ENCODE data around the gene ACYP1. TPM values are rescaled to one million over a fixed set of nuclear protein-coding genes. Genes with fewer than 3 reads are reported as not detected.
A peak's percentile ranks its signal among the peaks of the same experiment; 100 is the strongest.

ACYP1 gene
- total and polyA plus RNA-seq, 9 of the 15 experiments (the other 6 are each of a cell fraction or from before 2014, with no cell fraction given), result 19.9 to 113 (median 52.3) TPM

DNA sequence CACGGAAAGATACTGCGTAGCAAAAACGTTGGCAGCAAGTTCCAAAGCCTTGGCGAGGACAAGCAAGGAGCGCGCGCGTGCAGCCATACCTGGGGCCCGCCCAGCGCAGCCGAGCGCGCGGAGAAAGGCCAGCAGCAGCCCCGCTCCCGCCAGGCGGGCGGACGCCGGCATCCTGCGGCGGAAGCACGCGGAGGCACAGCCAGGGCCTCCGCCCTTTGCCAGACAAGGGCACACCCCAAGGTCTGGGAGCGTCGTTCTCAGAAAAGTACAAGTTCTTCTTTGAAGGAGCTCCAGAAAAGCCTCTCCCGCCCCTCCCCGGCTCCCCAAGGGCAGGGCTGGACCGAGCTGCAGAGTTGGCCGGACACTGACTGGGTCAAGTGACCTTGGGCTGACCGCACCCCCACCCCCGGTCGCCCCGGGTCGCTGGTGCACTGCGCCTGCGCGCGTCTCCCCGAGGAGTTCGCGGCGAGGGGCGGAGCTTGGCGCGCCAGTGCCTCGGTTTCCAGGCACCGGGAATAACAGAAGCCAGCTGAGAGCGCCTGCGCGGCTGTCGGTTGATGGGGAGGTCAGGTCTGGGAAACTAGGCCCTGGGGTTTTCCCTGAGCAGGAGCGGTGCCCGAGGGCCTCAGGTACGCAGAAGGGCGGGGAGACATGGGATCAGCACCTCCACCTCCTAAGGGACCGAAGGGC is 5.4 kb upstream of the ACYP1 start, which contains the start of gene ZC2HC1C (continued):
- TF ChIP-seq RBM34 (IDR thresholded peaks at IDR 0.05; ENCODE audit: borderline replicate concordance, insufficient read depth, low read length) (no peak), CBX5 (IDR thresholded peaks at IDR 0.05; ENCODE audit: borderline replicate concordance, low read depth) (no peak), ZNF695 (CRISPR knock-in tag; IDR thresholded peaks at IDR 0.05) (no peak), RFX5 (IDR thresholded peaks at IDR 0.05; ENCODE audit: low read depth, low read length) (no peak), ZNF778 (CRISPR knock-in tag; IDR thresholded peaks at IDR 0.05) (no peak), ARID2 (IDR thresholded peaks at IDR 0.05) (no peak), KAT7 (CRISPR knock-in tag; IDR thresholded peaks at IDR 0.05; ENCODE audit: borderline replicate concordance) (peak; percentile 64; the same call in 1 of the 2 replicates), ETV1 (tag; conservative IDR thresholded peaks at IDR 0.05; ENCODE audit: low read depth) (peak; percentile 62), PRMT5 (CRISPR knock-in tag; IDR thresholded peaks at IDR 0.05) (no peak)
- TF ChIP-seq, protein P1, sequence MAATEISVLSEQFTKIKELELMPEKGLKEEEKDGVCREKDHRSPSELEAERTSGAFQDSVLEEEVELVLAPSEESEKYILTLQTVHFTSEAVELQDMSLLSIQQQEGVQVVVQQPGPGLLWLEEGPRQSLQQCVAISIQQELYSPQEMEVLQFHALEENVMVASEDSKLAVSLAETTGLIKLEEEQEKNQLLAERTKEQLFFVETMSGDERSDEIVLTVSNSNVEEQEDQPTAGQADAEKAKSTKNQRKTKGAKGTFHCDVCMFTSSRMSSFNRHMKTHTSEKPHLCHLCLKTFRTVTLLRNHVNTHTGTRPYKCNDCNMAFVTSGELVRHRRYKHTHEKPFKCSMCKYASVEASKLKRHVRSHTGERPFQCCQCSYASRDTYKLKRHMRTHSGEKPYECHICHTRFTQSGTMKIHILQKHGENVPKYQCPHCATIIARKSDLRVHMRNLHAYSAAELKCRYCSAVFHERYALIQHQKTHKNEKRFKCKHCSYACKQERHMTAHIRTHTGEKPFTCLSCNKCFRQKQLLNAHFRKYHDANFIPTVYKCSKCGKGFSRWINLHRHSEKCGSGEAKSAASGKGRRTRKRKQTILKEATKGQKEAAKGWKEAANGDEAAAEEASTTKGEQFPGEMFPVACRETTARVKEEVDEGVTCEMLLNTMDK (IDR thresholded peaks at IDR 0.05; ENCODE audit: borderline replicate concordance, insufficient read depth, low read depth, low read length, poor library complexity, severe bottlenecking), result no peak
- TF ChIP-seq, protein P2, sequence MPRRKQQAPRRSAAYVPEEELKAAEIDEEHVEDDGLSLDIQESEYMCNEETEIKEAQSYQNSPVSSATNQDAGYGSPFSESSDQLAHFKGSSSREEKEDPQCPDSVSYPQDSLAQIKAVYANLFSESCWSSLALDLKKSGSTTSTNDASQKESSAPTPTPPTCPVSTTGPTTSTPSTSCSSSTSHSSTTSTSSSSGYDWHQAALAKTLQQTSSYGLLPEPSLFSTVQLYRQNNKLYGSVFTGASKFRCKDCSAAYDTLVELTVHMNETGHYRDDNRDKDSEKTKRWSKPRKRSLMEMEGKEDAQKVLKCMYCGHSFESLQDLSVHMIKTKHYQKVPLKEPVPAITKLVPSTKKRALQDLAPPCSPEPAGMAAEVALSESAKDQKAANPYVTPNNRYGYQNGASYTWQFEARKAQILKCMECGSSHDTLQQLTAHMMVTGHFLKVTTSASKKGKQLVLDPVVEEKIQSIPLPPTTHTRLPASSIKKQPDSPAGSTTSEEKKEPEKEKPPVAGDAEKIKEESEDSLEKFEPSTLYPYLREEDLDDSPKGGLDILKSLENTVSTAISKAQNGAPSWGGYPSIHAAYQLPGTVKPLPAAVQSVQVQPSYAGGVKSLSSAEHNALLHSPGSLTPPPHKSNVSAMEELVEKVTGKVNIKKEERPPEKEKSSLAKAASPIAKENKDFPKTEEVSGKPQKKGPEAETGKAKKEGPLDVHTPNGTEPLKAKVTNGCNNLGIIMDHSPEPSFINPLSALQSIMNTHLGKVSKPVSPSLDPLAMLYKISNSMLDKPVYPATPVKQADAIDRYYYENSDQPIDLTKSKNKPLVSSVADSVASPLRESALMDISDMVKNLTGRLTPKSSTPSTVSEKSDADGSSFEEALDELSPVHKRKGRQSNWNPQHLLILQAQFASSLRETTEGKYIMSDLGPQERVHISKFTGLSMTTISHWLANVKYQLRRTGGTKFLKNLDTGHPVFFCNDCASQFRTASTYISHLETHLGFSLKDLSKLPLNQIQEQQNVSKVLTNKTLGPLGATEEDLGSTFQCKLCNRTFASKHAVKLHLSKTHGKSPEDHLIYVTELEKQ (CRISPR knock-in tag; IDR thresholded peaks at IDR 0.05), result no peak
- TF ChIP-seq, protein P3, sequence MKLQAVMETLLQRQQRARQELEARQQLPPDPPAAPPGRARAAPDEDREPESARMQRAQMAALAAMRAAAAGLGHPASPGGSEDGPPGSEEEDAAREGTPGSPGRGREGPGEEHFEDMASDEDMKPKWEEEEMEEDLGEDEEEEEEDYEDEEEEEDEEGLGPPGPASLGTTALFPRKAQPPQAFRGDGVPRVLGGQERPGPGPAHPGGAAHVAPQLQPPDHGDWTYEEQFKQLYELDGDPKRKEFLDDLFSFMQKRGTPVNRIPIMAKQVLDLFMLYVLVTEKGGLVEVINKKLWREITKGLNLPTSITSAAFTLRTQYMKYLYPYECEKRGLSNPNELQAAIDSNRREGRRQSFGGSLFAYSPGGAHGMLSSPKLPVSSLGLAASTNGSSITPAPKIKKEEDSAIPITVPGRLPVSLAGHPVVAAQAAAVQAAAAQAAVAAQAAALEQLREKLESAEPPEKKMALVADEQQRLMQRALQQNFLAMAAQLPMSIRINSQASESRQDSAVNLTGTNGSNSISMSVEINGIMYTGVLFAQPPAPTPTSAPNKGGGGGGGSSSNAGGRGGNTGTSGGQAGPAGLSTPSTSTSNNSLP (IDR thresholded peaks at IDR 0.05; ENCODE audit: borderline replicate concordance, low read depth, low read length), result 0 out of 2 replicates have a peak, but pooled peaks have one; percentile 21
- TF ChIP-seq, protein P4, sequence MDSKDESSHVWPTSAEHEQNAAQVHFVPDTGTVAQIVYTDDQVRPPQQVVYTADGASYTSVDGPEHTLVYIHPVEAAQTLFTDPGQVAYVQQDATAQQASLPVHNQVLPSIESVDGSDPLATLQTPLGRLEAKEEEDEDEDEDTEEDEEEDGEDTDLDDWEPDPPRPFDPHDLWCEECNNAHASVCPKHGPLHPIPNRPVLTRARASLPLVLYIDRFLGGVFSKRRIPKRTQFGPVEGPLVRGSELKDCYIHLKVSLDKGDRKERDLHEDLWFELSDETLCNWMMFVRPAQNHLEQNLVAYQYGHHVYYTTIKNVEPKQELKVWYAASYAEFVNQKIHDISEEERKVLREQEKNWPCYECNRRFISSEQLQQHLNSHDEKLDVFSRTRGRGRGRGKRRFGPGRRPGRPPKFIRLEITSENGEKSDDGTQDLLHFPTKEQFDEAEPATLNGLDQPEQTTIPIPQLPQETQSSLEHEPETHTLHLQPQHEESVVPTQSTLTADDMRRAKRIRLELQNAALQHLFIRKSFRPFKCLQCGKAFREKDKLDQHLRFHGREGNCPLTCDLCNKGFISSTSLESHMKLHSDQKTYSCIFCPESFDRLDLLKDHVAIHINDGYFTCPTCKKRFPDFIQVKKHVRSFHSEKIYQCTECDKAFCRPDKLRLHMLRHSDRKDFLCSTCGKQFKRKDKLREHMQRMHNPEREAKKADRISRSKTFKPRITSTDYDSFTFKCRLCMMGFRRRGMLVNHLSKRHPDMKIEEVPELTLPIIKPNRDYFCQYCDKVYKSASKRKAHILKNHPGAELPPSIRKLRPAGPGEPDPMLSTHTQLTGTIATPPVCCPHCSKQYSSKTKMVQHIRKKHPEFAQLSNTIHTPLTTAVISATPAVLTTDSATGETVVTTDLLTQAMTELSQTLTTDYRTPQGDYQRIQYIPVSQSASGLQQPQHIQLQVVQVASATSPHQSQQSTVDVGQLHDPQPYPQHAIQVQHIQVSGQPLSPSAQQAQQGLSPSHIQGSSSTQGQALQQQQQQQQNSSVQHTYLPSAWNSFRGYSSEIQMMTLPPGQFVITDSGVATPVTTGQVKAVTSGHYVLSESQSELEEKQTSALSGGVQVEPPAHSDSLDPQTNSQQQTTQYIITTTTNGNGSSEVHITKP (IDR thresholded peaks at IDR 0.05; ENCODE audit: partially characterized antibody), result no peak
- TF ChIP-seq, protein P5, sequence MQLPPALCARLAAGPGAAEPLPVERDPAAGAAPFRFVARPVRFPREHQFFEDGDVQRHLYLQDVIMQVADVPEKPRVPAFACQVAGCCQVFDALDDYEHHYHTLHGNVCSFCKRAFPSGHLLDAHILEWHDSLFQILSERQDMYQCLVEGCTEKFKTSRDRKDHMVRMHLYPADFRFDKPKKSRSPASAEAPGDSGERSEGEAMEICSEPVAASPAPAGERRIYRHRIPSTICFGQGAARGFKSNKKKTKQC (CRISPR knock-in tag; IDR thresholded peaks at IDR 0.05), result peak; percentile 57; the same call in 1 of the 2 replicates
